Esophagus muscularis mucosa (tissue), 4 donors: ENCODE data around the gene BAIAP2. TPM values are rescaled to one million over a fixed set of nuclear protein-coding genes. Genes with fewer than 3 reads are reported as not detected.

Experiments used
- DNase-seq: peaks from one replicate; pipeline ENCODE4 v3.0.0-alpha.2; 2017; ENCODE audit errors: extremely low spot score
- H3K27ac ChIP-seq, 4 donors: fragments of 200-600 bp; sonication (generic); replicated peaks in 1 of 4; 1 replicate in 3 of 4; 2 replicates in 1 of 4; pipeline ENCODE4 v1.5.1; 2016 to 2019; ENCODE audit warnings: mild to moderate bottlenecking in 1 of 4
- H3K27me3 ChIP-seq, 4 donors: fragments of 200-600 bp; sonication (generic); one replicate each; pipeline versions ENCODE4 v1.5.1 to v1.6.0; 2016 to 2019
- H3K36me3 ChIP-seq, 4 donors: fragments of 200-600 bp; sonication (generic); one replicate each; pipeline ENCODE4 v1.5.1; 2016 to 2019
- H3K4me1 ChIP-seq, 4 donors: fragments of 200-600 bp; sonication (generic); one replicate each; pipeline ENCODE4 v1.5.1; 2016 to 2019
- H3K4me3 ChIP-seq, 4 donors: fragments of 200-600 bp; sonication (generic); 1 replicate in 2 of 4; 2 replicates in 2 of 4; pipeline ENCODE4 v1.5.1; 2016 to 2019; ENCODE audit warnings: mild to moderate bottlenecking in 4 of 4, moderate library complexity in 1 of 4
- H3K9me3 ChIP-seq, 4 donors: fragments of 200-600 bp; sonication (generic); 1 replicate in 3 of 4; 2 replicates in 1 of 4; pipeline ENCODE4 v1.5.1; 2016 to 2019
- EP300 ChIP-seq: sonication (generic); formaldehyde crosslinking; IDR thresholded peaks from one replicate; pipeline ENCODE4 v1.6.1; 2017; ENCODE audit warnings: antibody characterized with exemption
- POLR2A ChIP-seq: fragments of 450-650 bp; IDR thresholded peaks from one replicate; pipeline ENCODE4 v1.6.1; 2017; ENCODE audit warnings: antibody characterized with exemption, moderate library complexity, mild to moderate bottlenecking, low read depth
- POLR2AphosphoS5 ChIP-seq, 2 donors: sonication (generic); formaldehyde crosslinking; IDR thresholded peaks; one replicate each; pipeline ENCODE4 v1.6.1; 2017; ENCODE audit warnings: antibody characterized with exemption in 2 of 2
- WGBS: methylation state at CpG from one replicate; pipeline ENCODE4 v1.1.5; 2018; 5-methylcytosine and 5-hydroxymethylcytosine counted together
- intact Hi-C: fragments of 100-400 bp; cut with DNase I; formaldehyde crosslinking; loops from one replicate; pipeline ENCODE4 v1.15.1; 2023
- total RNA-seq, 4 donors: library from RNA; depleted of rRNA; stranded (reverse); fragments of >200 nt; gene quantifications; one replicate each; pipeline versions ENCODE4 v1.1.0 to v1.2.1, GENCODE V29; 2016
- TF ChIP-seq, protein P1 (sequence below), 3 experiments: fragments of 200-600 bp in 2 of 3; fragments of 450-650 bp in 1 of 3; sonication (generic) in 2 of 3; IDR thresholded peaks; one replicate each; pipeline ENCODE4 v1.5.1; 2017 to 2019; ENCODE audit warnings: antibody characterized with exemption in 3 of 3, mild to moderate bottlenecking in 2 of 3, moderate library complexity in 1 of 3

The BAIAP2 gene
- total RNA-seq, 4 donors from 2014 or later, result 31.1 to 54.5 (median 36.7) TPM

GRCh38 chr17:80995131-80995530 lies 39.8 kb upstream of the BAIAP2 start:
- no peaks in the 10 kb centered on the region for H3K27me3 ChIP-seq
- H3K4me1 ChIP-seq, result peaks cover 20 to 34% (median 33%) of the 10 kb centered on the region in 4 donors
- WGBS, result 89% methylated on average over 9 of the region's 13 CpGs
- H3K4me3 ChIP-seq, result no peak overlapping the region
- DNase-seq, result no peak
- no peaks in the 10 kb centered on the region for H3K9me3 ChIP-seq
- H3K27ac ChIP-seq, result no peak overlapping the region
- intact Hi-C loops, result no loop called here
- TF ChIP-seq, protein P1, sequence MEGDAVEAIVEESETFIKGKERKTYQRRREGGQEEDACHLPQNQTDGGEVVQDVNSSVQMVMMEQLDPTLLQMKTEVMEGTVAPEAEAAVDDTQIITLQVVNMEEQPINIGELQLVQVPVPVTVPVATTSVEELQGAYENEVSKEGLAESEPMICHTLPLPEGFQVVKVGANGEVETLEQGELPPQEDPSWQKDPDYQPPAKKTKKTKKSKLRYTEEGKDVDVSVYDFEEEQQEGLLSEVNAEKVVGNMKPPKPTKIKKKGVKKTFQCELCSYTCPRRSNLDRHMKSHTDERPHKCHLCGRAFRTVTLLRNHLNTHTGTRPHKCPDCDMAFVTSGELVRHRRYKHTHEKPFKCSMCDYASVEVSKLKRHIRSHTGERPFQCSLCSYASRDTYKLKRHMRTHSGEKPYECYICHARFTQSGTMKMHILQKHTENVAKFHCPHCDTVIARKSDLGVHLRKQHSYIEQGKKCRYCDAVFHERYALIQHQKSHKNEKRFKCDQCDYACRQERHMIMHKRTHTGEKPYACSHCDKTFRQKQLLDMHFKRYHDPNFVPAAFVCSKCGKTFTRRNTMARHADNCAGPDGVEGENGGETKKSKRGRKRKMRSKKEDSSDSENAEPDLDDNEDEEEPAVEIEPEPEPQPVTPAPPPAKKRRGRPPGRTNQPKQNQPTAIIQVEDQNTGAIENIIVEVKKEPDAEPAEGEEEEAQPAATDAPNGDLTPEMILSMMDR (IDR thresholded peaks at IDR 0.05), result no peak
- TF ChIP-seq POLR2AphosphoS5 (IDR thresholded peaks at IDR 0.05) (no peak), POLR2A (no peak), EP300 (no peak)
- H3K36me3 ChIP-seq, result peaks cover 52 to 64% (median 57%) of the 10 kb centered on the region in 4 donors

DNA sequence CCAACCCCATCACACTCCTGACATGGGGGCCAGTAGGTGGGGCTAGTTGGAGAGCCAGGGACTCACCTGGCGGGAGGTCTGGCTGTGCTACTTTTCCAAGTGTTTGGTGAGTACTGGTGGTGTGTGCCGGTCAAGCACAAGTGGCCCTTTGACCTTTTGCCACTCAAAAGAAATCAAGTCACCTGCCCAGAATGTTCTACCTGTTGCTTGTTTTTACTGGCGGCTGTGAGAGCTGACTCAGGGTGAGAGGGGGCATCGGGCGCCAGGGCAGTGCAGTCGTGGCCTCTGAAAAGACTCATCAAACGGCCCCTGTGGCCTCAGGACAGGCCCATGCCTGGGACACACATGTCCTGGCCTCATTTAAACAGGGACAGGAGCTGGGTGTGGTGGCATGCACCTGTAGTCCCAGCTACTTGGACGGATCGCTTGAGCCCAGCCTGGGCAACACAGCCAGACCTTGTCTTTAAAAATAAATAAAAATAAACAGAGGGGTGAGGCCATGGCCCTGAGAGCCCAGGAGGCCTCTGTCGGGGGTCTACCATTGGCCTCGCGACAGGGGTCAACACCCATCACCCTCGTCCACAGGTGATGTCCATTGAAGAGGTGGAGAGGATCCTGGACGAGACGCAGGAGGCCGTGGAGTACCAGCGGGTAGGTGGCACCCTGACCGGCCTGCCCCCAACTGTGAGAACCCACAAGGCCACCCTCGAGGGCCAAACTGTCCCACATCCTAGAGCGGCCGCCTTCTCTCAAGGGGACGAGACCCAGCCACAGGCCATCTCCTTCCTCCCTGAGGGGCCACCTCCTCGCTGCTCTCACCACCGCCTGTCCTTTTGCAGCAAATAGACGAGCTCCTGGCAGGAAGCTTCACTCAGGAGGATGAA lies 38.3 kb upstream of the BAIAP2 start:
- no peak overlapping the region for H3K4me3 ChIP-seq
- no peak overlapping the region for H3K27ac ChIP-seq
- H3K27me3 ChIP-seq, result no peaks in the 10 kb centered on the region
- intact Hi-C loops, result no loop called here
- H3K9me3 ChIP-seq, result no peaks in the 10 kb centered on the region
- peaks cover 14 to 35% (median 27%) of the 10 kb centered on the region in 4 donors for H3K4me1 ChIP-seq
- DNase-seq, result no peak
- H3K36me3 ChIP-seq, result peaks cover 54 to 69% (median 60%) of the 10 kb centered on the region in 4 donors
- TF ChIP-seq POLR2A (no peak), POLR2AphosphoS5 (IDR thresholded peaks at IDR 0.05) (no peak), EP300 (no peak)
- TF ChIP-seq, protein P1 (IDR thresholded peaks at IDR 0.05), result no peak
- WGBS, result 93% methylated on average over 23 of the region's 25 CpGs

DNA sequence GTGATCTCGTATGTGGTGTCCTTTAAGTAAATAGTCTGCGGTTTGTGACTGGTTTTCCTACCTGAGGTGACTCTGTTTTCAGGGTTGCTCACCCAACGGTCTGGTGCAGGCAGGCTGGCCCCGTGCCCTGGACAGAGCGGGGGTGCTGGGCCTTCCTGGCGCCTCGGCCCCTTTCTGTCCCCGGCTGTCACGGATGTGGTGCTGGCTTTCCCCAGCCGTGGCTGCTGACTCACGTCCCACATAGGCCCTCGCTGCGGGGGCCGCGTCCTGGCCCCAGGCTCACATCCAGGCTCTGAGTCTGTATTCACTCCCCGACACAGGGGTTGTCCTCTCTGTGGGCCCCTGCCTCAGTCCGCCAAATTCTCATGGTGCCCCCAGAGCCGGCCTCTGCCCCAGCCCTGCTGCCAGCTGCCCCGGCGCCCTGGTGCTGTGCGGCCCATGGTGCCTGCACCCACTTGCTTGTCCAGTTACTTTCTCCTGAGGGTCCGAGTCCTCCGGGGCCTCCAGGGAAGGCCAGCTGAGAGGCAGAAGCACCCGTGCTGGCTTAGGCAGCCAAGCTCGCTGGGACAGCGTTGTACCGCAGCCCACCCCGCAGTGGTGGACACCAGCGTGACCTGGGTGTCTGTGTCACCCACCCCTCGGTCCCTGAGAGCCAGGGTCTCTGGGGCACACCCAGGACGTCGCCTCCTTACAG lies 37.4 kb upstream of the BAIAP2 start:
- Histone ChIP-seq H3K9me3 (no peaks in the 10 kb centered on the region), H3K4me3 (no peak overlapping the region), H3K27me3 (no peaks in the 10 kb centered on the region), H3K4me1 (peaks cover 20 to 39% (median 31%) of the 10 kb centered on the region in 4 donors), H3K27ac (no peak overlapping the region), H3K36me3 (peaks cover 54 to 69% (median 60%) of the 10 kb centered on the region in 4 donors)
- 96% methylated on average over 21 of the region's 32 CpGs for WGBS
- no peak for TF ChIP-seq POLR2A
- TF ChIP-seq EP300, result no peak
- TF ChIP-seq, protein P1 (IDR thresholded peaks at IDR 0.05), result no peak
- no peak for TF ChIP-seq POLR2AphosphoS5 (IDR thresholded peaks at IDR 0.05)
- intact Hi-C loops, result no loop called here
- no peak for DNase-seq

DNA sequence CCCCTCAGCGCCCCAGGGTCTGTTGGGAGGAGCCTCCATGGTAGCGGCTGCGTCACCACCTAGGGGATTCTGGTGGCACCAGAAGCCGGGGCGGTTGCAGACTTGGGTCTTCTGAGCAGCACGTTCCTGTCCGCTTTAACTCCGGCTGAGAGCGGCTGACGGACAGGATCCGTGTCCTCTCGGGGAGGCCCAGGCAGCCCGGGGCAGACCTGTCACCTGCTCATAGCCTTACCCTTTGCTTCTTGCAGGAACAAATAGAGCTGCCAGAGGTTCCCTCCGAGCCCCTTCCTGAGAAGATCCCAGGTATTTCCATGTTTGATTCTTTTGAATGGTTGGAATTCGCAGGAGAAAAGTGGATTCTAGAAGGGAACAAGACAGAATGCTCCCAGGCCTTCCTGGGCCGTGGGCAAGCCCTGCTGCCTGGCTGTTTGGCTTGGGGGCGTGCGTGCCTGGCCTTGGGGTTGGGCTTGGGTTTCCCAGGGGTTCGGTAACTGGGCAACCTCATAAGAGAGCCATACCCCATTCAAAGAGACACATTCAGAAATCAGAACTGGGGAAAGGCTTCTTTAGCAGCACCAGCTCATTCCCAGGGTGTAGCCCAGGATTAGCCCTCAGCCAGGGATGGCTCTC lies 36.7 kb upstream of the BAIAP2 start:
- Histone ChIP-seq H3K4me3 (no peak overlapping the region), H3K36me3 (peaks cover 54 to 69% (median 60%) of the 10 kb centered on the region in 4 donors), H3K9me3 (no peaks in the 10 kb centered on the region), H3K4me1 (peaks cover 16 to 39% (median 30%) of the 10 kb centered on the region in 4 donors), H3K27ac (no peak overlapping the region), H3K27me3 (peaks cover 2 to 5% (median 4%) of the 10 kb centered on the region in 4 donors)
- TF ChIP-seq POLR2A, result no peak
- TF ChIP-seq, protein P1 (IDR thresholded peaks at IDR 0.05), result no peak
- TF ChIP-seq POLR2AphosphoS5 (IDR thresholded peaks at IDR 0.05), result no peak
- no peak for TF ChIP-seq EP300
- intact Hi-C loops, result no loop called here
- DNase-seq, result no peak
- WGBS, result 93% methylated on average over 18 of the region's 19 CpGs
